ENCODE data around the gene PIGK.

Gene PIGK

GRCh38 chr1:77040826-77041225 is 178.4 kb downstream of the PIGK start:
- TF ChIP-seq CTCF (IDR thresholded peaks at IDR 0.05; ENCODE audit: poor library complexity, severe bottlenecking): no peak
- peaks cover 18% of the 10 kb centered on the region for H3K4me1 ChIP-seq (ENCODE audit: insufficient read depth, poor library complexity, severe bottlenecking)
- no peaks in the 10 kb centered on the region for H3K27me3 ChIP-seq (ENCODE audit: insufficient read depth, poor library complexity, severe bottlenecking)
- H3K36me3 ChIP-seq (ENCODE audit: low read depth): no peaks in the 10 kb centered on the region
- no peak overlapping the region for H3K4me3 ChIP-seq (ENCODE audit: severe bottlenecking)
- DNase-seq (ENCODE audit: low spot score): no peak
- H3K9me3 ChIP-seq (ENCODE audit: severe bottlenecking): no peaks in the 10 kb centered on the region
- no peak for ATAC-seq (ENCODE audit: low read depth)
- peak overlapping the region; percentile 87 for H3K27ac ChIP-seq (ENCODE audit: poor library complexity, severe bottlenecking)

- no peak for TF ChIP-seq CTCF (IDR thresholded peaks at IDR 0.05; ENCODE audit: poor library complexity, severe bottlenecking)
- ATAC-seq (ENCODE audit: low read depth): peak; percentile 97
- Histone ChIP-seq H3K9me3 (ENCODE audit: severe bottlenecking) (no peaks in the 10 kb centered on the region), H3K4me1 (ENCODE audit: insufficient read depth, poor library complexity, severe bottlenecking) (peaks cover 18% of the 10 kb centered on the region), H3K4me3 (ENCODE audit: severe bottlenecking) (no peak overlapping the region), H3K27ac (ENCODE audit: poor library complexity, severe bottlenecking) (peak overlapping the region; percentile 87), H3K36me3 (ENCODE audit: low read depth) (no peaks in the 10 kb centered on the region), H3K27me3 (ENCODE audit: insufficient read depth, poor library complexity, severe bottlenecking) (no peaks in the 10 kb centered on the region)
- peak; percentile 92 for DNase-seq (ENCODE audit: low spot score)
Measured at GRCh38 chr1:77039739-77040138, 179.5 kb downstream of the PIGK start.

DNA sequence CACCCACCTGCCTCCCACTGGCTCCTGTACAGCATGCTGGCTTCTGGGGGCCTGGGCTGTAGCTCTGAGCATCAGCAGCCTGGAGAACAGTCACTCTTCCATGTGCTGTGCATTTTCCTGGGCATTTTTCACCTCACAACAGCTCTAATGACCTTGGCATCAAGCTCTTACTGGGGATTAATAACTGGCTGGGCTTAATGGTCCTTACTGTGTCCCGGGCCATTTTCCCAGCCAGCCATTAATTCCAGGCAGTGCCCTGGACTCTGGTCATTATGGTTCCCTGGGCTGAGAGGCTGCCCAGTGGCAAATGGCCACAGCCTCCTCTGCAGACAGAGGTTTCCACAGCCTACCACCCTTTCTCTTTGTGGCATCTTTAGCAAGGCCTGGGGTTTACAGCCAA is 180.1 kb downstream of the PIGK start:
- no peaks in the 10 kb centered on the region for H3K27me3 ChIP-seq (ENCODE audit: insufficient read depth, poor library complexity, severe bottlenecking)
- peaks cover 18% of the 10 kb centered on the region for H3K4me1 ChIP-seq (ENCODE audit: insufficient read depth, poor library complexity, severe bottlenecking)
- DNase-seq (ENCODE audit: low spot score) (no peak), ATAC-seq (ENCODE audit: low read depth) (no peak; the same call in 2 of the 3 replicates)
- no peaks in the 10 kb centered on the region for H3K9me3 ChIP-seq (ENCODE audit: severe bottlenecking)
- no peaks in the 10 kb centered on the region for H3K36me3 ChIP-seq (ENCODE audit: low read depth)
- H3K27ac ChIP-seq (ENCODE audit: poor library complexity, severe bottlenecking): peak overlapping the region; percentile 87
- TF ChIP-seq CTCF (IDR thresholded peaks at IDR 0.05; ENCODE audit: poor library complexity, severe bottlenecking): no peak
- H3K4me3 ChIP-seq (ENCODE audit: severe bottlenecking): no peak overlapping the region
